HG02798 (cell line): ENCODE results near the gene PCMTD2.

Source experiments
- ATAC-seq: cut with Tn5 transposase; IDR thresholded peaks from one replicate; pipeline ENCODE4 v1.9.1; 2021; ENCODE audit warnings: mild to moderate bottlenecking; ENCODE audit not compliant: unreplicated experiment, poor library complexity

Gene PCMTD2

DNA sequence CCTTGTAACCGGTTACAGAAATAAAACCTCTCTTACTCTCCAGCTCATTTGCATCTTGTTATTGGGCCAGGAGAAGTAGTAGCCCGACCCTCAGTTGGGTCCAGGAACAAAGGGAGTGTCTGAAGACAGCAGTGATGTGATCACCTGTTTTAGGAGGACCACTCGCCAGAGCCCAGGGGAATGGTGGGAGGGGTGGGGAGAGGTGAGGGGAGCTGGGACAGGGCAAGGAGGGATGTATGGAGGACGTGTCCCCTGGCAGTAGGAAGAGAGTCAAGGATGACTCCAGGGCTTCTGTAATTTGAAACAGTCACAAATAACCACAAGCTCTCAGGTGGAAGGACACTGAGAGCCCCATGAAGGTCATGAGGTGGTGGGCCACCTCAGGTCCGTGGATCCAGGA lies 1.4 kb upstream of the PCMTD2 start:
- no peak for ATAC-seq

DNA sequence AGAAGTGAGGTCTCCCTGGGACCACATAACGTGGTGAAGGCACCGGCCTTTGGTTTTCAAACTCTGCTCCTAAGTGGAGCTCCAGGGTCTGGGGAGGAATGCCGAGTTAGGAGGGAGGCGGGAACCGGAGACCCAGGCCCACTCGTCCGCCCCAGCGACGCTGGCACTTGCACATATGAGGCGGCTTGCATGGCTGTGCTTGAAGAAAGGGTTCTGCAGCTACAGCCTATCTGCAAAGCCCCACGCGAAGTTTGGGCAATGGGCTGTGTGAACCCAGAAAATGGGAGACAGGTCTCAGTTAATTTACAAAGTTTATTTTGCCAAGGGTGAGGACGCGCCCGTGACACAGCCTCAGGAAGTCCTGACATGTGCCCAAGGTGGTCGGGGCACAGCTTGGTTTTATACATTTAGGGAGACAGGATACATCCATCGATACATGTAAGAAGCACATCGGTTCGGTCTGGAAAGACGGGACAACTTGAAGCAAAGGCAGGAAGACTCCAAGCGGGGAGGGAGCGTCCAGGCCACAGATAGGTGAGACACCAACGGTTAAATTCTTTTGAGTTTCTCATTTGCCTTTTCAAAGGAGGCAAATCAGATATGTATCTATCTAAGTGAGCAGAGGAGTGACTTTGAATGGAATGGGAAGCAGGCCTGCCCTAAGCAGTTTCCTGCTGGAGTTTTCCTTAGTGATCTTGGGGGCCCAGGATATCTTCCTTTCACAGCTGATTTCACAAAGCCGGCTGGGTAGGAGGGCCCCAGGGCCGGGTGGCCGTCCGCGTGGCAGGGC lies 782 bp upstream of the PCMTD2 start:
- ATAC-seq = no peak

DNA sequence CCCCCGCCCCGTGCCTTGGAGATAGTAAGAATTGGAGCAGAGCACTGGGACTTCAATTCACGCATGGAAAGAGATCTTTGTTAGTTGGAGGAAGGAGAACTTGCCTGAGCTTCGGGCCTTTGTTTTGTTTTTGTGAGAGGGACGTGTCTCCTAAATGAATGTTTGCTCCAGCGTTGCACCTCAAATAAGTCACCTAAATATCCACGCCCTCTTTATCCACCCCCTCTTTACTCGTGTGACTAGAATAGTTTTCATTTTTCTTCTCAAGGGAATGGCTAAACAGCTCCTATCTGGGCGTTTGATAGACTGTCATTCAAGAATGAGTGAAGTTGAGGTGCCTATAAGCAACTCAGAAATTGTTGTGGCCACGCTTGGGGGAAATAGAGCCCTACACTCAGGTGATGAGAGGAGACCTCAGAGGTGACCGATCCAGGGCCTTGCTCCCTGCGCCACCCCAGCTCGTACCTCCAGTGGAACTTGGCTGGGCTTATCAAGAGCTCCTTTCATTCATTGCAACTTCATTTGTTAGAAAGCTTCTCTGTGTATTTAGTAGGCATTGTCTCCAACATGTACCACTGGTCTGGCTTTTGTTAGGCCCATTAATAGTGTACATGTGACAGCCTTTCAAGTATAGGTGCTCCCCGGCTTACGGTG lies 861 bp downstream of the PCMTD2 start:
- no peak for ATAC-seq

DNA sequence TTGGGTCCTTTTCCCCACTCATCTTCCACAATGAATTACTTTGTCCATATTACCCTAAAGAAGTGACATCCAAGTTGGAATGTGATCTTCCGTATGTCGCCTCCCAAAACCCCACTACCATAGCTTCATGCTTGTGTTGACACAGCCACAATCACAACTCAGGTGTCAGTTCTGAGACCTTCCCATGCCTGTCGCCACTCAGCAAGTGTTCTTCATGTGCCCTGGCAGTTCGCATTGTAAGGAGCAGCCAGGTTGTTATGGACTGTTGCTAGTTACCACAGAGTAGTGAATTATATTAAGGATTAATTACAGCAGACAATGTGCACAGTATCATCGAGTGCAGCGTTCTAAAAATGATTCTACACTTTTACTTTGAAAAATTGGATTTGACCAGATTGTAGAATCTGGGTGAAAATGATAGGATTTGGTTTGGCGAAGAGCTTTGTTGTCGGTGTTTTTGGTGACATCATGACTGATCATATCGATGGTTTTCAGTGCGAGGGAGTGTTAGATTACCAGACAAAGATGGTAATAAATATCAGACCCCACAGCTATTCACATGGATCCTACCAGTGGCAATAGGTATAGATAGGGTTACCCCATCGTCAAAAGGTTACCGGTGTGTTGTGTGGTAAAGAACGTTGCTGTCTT lies 1.7 kb downstream of the PCMTD2 start:
- no peak for ATAC-seq

DNA sequence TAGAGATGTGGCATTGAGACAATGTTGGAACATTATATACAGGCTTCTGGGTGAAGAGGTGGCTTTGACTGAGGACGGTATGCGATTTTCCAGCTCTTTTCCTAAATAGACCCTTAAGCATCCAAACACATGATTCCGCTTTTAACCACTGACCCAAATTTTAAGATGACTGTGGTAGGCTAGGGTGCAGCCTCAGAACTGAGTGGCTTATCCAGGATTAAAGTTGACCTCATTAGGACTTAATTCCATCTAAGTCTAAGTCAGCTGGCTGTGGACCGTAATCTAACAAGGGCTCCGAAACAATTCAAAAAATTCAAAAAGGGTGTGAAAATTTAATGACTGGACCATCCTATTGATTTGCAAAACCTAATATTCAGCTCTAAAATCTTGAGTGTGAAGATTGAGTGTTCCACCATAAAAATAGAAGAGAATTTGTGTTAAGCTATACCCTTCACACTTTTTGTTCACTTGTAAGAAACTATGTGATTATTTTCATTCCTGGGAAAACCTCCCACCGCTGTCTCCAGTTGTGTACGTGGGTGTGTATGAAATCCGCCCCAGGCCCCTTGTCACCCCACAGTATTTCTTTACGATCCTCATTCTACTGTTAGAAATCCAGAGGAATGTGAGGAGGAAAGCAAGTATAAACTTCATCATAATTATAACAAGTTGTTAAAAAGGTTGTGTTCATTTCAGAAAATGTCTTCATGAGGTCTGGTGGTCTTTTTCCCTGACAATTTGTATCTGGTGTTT lies 2.7 kb downstream of the PCMTD2 start:
- no peak for ATAC-seq

DNA sequence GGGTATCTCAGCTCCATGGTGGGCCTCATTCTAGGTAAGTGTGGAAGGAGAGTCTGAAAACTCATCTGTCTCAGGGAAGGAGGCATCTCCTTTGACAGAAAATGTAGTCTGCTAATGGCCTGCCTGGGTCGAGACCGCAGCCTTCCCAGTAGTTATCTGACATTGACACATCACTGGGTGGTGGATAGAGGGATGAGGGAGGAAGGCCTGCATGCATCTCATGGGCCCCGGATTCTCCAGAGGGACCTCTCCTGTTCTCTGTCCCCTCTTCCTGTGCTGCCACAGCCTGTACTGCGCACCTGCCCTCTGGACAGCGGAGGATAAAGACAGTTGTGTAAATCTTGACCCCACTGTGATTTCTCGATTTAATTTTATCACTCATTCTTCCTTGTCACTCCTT lies 4.7 kb downstream of the PCMTD2 start:
- no peak for ATAC-seq

DNA sequence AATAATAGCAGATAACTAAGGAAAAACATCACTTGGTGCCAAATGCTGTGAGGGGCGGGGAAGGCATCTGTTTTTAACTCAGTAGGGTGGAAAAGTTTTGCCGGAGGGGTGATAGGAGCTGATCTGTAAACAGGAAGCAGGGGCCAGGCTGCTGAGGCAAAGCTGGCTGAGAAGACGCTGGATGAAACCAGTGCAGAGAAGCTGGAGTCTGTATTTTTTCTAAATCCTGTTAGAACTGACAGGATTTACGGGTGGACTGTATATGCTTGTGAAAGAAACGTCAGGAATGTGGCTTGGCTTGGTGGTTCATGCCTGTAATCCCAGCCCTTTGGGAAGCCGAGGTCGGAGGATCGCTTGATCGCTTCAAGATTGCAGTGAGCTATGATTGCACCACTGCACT lies 5.6 kb downstream of the PCMTD2 start:
- no peak for ATAC-seq

DNA sequence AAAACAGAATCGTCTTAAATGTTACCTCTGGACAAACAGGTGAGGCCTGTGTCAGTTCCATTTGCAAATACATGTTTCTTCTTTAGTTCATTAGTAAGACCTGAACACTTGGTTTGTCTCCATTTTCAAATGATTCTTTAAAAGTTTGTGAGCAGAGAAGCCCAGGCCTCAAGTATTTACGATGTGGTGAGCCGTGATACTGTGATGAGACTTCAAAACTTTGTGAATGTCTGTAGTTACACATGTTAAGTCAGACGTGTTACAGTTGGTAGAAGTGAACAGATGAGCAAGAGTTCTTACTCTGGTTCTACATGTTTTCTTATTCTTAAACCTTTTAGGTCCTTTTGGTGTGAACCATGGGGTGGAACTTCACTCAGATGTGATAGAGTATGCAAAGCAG lies 8.5 kb downstream of the PCMTD2 start:
- no peak for ATAC-seq

DNA sequence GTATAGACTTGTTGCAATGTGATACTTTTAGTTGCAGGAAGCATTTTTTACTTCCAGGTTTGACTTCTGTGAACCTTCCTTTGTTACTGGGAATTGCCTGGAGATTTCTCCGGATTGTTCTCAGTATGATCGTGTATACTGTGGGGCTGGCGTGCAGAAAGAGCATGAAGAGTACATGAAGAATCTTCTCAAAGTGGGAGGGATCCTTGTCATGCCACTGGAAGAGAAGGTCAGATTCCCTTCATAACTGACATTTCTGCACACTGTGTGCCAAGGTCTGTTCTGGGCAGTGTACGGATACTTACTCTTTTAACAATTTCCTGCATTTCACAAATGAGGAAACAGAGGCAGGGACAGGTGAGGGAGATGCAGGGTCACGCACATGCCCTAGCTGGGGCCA lies 9.7 kb downstream of the PCMTD2 start:
- no peak for ATAC-seq

DNA sequence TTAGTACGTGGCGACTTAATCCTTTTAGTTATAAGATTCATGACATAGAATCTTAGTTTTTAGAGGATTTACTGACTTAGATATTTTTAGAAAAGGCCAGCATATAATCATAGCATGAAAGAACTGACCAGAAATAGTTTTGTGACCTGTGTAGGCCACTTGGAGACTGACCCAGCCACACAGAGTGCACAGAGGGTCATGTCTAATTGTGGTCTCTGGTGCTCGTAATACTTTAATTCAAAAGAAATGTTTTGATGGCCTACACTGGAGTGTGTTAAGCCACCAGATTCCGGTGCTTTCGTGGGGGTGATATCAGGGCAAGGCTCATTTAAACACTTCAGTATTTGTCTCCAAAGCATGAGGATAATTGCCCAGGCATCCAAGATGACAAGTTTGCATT lies 11.4 kb downstream of the PCMTD2 start:
- ATAC-seq = no peak

DNA sequence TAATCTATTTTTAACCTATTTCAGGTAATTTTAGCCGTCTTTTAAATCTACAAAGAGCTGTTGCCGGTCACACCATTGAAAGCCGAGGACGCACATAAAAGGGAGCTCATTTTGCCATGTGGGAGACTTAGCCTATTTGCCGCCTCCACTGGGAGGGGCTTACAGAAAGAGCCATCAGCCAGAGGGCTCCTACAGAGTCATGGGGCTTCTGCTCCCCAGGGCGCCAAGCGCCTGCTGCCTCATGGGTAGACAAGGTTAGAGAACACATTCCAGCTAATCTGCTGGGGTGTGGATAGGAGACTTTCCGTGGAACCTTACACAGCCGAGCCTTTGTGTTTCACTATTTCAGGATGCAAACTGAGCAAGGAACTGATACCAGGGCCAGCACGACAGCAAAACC lies 12.6 kb downstream of the PCMTD2 start:
- no peak for ATAC-seq

DNA sequence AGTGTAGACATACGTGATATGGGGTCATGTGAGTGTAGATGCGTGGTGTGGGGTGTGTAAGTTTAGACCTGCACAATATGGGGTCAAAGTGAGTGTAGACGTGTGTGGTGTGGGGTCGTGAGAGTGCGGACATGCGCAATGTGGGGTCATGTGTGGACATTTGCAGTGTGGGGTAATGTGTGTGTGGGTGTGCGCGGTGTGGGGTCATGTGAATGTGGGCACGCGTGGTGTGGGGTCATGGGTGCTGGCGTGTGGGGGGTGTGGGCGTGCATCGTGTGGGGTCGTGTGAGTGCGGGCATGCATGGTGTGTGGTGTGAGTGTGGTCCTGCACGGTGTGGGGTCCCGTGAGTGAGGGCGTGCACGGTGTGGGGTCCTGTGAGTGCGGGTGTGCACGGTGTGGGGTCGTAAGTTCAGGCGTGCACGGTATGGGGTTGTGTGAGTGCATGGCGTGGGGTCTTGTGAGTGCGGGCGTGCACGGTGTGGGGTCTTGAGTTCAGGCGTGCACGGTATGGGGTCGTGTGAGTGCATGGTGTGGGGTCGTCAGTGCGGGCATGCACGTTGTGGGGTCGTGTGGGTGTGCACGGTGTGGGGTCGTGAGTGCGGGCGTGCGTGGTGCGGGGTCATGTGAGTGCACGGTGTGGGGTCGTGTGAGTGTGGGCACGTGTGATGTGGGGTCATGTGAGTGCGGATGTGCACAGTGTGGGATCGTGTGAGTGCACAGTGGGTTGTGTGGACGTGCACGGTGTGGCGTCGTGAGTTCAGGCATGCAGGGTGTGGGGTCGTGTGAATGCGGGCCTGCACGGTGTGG lies 14.3 kb downstream of the PCMTD2 start:
- no peak for ATAC-seq

DNA sequence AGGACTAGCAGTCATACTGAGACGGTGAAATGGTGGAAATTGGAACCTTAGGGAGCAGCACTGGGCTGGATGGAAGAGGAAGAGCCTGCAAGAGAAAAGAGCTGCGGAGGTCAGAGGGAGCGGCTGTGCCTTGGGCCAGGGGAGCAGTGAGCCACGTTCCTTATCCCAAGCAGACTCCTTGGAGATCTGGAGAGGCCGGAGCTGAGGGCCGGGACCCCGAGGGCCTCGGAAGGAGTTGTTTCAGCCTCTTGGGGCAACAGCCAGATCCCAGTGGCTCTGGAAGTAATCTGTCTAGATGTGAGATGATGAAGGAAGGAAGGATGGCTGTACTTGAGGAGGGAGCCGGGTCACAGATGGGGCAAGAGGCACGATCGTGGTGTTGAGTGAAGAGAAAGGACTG lies 16.1 kb downstream of the PCMTD2 start:
- no peak for ATAC-seq

DNA sequence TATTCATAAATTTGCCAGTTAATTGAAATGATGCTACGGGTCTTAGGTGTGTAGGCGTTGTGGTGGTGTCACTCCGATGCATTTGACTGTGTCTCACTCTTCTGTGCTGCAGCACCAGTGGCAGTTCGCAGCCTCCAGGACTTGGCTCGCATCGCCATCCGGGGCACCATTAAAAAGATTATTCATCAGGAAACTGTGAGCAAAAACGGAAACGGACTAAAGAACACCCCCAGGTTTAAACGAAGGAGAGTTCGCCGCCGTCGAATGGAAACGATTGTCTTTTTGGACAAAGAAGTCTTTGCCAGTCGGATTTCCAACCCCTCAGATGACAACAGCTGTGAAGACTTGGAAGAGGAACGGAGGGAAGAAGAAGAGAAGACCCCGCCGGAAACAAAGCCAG lies 17.6 kb downstream of the PCMTD2 start:
- no peak for ATAC-seq

DNA sequence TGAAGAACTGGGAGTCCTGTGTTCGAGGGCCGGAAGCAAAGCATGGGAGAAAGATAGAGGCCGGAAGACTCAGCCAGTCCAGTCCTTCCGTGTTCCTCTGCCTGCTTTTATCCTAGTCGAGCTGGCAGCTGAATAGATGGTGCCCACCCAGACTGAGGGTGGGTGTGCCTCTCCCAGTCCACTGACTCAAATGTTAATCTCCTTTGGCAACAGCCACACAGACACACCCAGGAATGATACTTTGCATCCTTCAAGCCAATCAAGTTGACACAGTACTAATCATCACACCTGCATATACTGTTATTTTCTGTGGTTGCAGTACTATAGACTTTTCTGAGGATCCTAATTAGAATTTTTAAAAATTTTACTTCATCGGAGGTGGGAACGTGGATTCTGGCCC lies 21.3 kb downstream of the PCMTD2 start:
- ATAC-seq = no peak

DNA sequence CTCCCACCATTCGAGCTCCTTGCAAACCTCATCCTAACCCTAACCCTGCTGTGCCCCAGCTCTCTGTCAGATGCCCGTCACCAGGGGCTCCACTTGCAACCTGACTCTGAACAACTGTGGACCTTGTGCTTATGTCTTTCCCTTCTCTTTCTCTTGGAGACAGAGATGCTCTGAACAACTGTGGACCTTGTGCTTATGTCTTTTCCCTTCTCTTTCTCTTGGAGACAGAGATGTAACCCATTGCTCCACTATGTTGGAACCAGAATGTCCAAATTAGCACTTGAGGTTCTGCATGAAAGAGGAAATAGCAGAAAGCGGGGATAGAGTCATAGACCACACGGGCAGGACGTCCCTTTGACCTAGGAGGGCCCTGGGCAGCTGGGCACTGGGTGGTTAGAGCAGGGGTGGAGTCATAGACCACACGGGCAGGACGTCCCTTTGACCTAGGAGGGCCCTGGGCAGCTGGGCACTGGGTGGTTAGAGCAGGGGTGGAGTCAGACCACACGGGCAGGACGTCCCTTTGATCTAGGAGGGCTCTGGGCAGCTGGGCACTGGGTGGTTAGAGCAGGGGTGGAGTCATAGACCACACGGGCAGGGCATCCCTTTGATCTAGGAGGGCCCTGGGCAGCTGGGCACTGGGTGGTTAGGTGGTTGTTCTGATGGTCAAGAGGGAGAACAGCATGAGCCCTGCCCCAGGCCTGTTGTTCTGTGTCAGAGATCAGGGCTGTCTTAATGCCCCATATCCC lies 22.2 kb downstream of the PCMTD2 start:
- ATAC-seq = no peak

DNA sequence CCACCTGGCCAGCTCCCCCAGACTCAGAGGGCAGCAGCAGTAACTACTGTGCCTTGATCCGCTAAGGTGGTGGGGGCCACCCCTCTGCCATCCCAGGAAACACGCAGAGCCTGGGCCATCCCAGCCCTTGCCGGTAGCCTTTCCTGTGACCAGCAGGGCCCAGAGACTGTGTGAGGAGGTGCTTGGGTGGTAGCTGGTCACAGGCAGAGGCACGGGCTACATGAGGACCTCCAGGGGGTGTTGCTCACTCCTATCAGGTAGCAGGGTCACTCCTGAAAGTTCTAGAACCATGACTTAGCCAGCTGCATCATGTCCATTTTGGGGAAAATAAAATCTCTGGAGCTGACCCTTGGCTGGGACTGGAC lies 22.8 kb downstream of the PCMTD2 start:
- no peak for ATAC-seq

DNA sequence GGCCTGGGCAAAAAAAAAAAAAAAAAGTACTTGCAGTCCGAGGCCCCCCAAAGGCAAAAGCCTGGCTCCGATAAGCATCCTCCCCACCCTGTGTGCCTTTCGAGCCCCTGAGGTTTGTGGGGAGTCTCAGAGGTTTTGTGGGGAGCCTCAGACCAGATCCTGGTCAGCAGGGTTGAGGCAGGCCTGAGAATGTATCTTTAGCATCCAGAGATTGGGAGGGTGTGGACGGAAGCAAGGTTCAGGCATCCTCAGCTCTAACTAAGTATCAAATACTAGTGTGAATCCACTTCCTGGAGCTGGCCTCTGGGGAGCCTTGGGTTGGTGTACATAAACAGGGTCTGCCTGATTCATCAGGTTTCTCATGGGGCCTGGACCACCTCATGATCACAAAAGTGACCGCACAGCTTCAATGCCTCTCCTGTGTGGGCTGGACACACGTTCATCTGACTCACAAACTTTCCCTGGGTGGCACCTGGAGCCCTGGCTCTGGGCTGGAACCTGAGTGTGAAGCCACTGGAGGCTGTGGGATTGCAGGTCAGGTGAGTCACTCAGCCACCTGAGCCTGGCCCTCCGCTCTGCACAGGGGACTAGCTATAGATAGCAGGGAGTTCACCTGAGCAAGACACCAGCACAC lies 24.4 kb downstream of the PCMTD2 start:
- no peak for ATAC-seq

DNA sequence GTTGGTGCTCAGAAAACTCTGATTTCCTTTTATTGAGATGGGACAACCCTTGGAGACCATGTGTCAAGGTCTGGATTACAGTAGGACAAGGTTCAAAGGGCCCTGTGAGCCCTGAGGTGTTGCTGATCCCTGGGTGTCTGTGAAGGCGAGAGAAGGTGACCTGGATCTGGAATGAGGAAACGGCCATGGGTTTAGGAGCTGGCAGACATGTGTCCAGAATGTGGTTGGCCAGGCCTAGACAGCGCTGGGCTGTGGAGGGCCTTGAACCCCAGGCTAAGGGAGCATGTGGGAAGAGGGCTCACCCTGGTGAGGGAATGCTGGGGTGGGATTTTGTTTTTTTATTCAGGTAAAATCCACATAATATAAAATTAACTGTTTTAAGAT lies 24.9 kb downstream of the PCMTD2 start:
- no peak for ATAC-seq
